Gastrocnemius medialis (tissue), 4 donors: ENCODE data around the gene HSD17B4. TPM values are rescaled to one million over a fixed set of nuclear protein-coding genes. Genes with fewer than 3 reads are reported as not detected.

ENCODE experiments used
- ATAC-seq, 2 donors: fragments of 150-250 bp; one replicate each; pipeline ENCODE4 v1.9.1; 2016
- DNase-seq, 2 donors: peaks; one replicate each; pipeline ENCODE4 v3.0.0-alpha.2; 2019
- H3K27ac ChIP-seq, 4 donors: fragments of 200-600 bp; sonication (generic); 1 replicate in 1 of 4; 2 replicates in 3 of 4; pipeline ENCODE4 v1.5.1; 2016 to 2018; ENCODE audit warnings: mild to moderate bottlenecking in 2 of 4, moderate library complexity in 1 of 4
- H3K27me3 ChIP-seq, 3 donors: fragments of 200-600 bp; sonication (generic) in 2 of 3; 1 replicate in 1 of 3; 2 replicates in 2 of 3; pipeline versions ENCODE4 v1.5.1 to v1.6.0; 2016 to 2019; ENCODE audit warnings: mild to moderate bottlenecking in 1 of 3, moderate library complexity in 1 of 3
- H3K36me3 ChIP-seq, 2 donors: fragments of 200-600 bp; sonication (generic) in 1 of 2; one replicate each; pipeline ENCODE4 v1.5.1; 2017 to 2018
- H3K4me1 ChIP-seq, 2 donors: fragments of 200-600 bp; sonication (generic) in 1 of 2; one replicate each; pipeline ENCODE4 v1.5.1; 2016 to 2017; ENCODE audit warnings: mild to moderate bottlenecking in 2 of 2
- H3K4me3 ChIP-seq, 4 donors: fragments of 200-600 bp; sonication (generic) in 3 of 4; 1 replicate in 1 of 4; 2 replicates in 3 of 4; pipeline ENCODE4 v1.5.1; 2016 to 2019; ENCODE audit warnings: mild to moderate bottlenecking in 2 of 4
- H3K9me3 ChIP-seq, 3 donors: fragments of 200-600 bp; sonication (generic) in 2 of 3; 1 replicate in 1 of 3; 2 replicates in 2 of 3; pipeline ENCODE4 v1.5.1; 2016 to 2019
- POLR2A ChIP-seq, 2 donors: fragments of 450-650 bp; IDR thresholded peaks; one replicate each; pipeline ENCODE4 v1.6.1; 2017; ENCODE audit warnings: antibody characterized with exemption in 2 of 2, mild to moderate bottlenecking in 2 of 2, moderate library complexity in 2 of 2
- in situ Hi-C, 4 donors: fragments of 200-750 bp; cut with MboI; loops; one replicate each; pipeline versions ENCODE4 v1.15.0 to v1.8.0; 2017; ENCODE audit warnings: low sequenced_read_pairs in 4 of 4
- intact Hi-C: fragments of 100-400 bp; cut with DNase I; formaldehyde crosslinking; loops from one replicate; pipeline ENCODE4 v1.15.1; 2023; ENCODE audit warnings: low total_unique reads
- total RNA-seq, 4 donors: library from RNA; depleted of rRNA; stranded (reverse); fragments of >200 nt; gene quantifications; one replicate each; pipeline versions ENCODE4 v1.1.0 to v1.2.3, GENCODE V29; 2016
- TF ChIP-seq, protein P1 (sequence below), 5 experiments: fragments of 450-650 bp in 3 of 5; fragments of 200-600 bp in 2 of 5; sonication (generic) in 2 of 5; IDR thresholded peaks in 4 of 5; conservative IDR thresholded peaks in 1 of 5; 1 replicate in 4 of 5; 2 replicates in 1 of 5; pipeline ENCODE4 v1.5.1; 2016 to 2019; ENCODE audit warnings: antibody characterized with exemption in 5 of 5, mild to moderate bottlenecking in 3 of 5, moderate library complexity in 3 of 5

HSD17B4 gene
- total RNA-seq, 4 donors from 2014 or later = 60.9 to 200 (median 83.1) TPM

DNA sequence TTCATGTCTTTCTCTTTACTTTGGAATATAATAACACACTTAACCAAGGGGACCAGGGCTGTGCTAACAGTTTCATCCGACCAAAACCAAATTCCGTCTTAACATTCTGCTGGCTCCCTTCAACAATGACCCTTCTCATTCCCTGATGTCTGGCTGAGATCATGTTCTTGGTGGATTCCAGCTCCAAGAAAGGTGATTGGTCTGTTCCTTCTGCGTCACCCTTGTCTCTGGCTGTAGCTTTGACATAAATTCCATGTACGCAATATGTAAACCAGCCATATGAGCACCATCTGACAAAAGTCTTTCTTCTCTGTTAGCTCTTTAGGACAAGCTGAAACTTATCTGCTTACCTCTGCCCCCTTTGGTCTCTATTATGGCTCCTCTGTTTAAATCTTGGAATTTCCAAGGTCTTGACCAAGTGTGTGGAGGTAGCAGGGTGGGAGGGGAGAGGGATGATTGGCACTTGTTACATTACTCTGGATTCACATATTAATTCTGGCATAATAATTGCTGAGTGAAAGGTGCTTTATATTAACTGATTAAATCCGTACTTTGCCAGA lies 45.7 kb upstream of the HSD17B4 start:
- Histone ChIP-seq H3K27me3 (no peaks in the 10 kb centered on the region), H3K4me3 (no peak overlapping the region), H3K9me3 (no peaks in the 10 kb centered on the region), H3K4me1 (peaks cover 0 to 2% of the 10 kb centered on the region in 2 donors), H3K36me3 (no peaks in the 10 kb centered on the region), H3K27ac (no peak overlapping the region)
- TF ChIP-seq POLR2A (IDR thresholded peaks at IDR 0.05) = no peak
- TF ChIP-seq, protein P1, sequence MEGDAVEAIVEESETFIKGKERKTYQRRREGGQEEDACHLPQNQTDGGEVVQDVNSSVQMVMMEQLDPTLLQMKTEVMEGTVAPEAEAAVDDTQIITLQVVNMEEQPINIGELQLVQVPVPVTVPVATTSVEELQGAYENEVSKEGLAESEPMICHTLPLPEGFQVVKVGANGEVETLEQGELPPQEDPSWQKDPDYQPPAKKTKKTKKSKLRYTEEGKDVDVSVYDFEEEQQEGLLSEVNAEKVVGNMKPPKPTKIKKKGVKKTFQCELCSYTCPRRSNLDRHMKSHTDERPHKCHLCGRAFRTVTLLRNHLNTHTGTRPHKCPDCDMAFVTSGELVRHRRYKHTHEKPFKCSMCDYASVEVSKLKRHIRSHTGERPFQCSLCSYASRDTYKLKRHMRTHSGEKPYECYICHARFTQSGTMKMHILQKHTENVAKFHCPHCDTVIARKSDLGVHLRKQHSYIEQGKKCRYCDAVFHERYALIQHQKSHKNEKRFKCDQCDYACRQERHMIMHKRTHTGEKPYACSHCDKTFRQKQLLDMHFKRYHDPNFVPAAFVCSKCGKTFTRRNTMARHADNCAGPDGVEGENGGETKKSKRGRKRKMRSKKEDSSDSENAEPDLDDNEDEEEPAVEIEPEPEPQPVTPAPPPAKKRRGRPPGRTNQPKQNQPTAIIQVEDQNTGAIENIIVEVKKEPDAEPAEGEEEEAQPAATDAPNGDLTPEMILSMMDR (IDR thresholded peaks at IDR 0.05 in 4 of 5, conservative IDR thresholded peaks at IDR 0.05 in 1 of 5) = no peak
- ATAC-seq = no peak
- DNase-seq = no peak
- intact Hi-C loops = no loop called here
- in situ Hi-C loops = loop anchor here in 1 of 4 donors (25.0 kb wide), 1 partner anchor 419 kb away; the partner anchor contains the start of gene DTWD2

DNA sequence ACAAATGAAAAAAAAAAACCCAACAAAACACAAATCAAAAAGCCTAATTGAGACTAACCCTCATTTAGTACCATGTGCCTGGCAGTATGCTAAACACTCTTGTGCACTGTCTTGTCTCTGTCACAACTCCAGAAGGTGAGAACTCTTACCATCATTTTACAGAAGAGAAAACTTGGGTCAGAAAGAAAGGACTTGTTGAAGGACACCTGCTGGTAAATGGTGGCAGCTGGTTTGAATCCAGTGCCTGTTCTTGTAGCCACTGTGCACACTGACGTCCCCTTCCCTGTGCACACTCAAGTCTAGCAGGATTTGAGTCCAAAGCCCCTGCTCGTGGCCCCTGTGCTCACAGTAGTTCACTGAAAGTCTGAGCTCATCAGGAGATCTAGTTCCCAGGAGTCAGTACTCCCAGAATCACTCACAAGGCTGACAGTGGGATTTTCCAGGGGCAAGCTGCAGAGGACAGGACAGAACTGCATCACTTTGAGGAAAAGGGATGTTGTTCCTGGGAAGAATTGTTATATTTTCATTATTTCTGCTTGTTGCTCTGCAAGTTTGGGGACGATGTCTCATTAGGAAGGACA lies 43.0 kb upstream of the HSD17B4 start:
- TF ChIP-seq POLR2A (IDR thresholded peaks at IDR 0.05) = no peak
- TF ChIP-seq, protein P1 (IDR thresholded peaks at IDR 0.05 in 4 of 5, conservative IDR thresholded peaks at IDR 0.05 in 1 of 5) = no peak
- Histone ChIP-seq H3K9me3 (no peaks in the 10 kb centered on the region), H3K36me3 (no peaks in the 10 kb centered on the region), H3K4me1 (peaks cover 0 to 5% of the 10 kb centered on the region in 2 donors), H3K4me3 (no peak overlapping the region), H3K27me3 (no peaks in the 10 kb centered on the region), H3K27ac (no peak overlapping the region)
- ATAC-seq = no peak
- in situ Hi-C loops = loop anchor here in 1 of 4 donors (25.0 kb wide), 1 partner anchor 422 kb away; the partner anchor contains the start of gene DTWD2
- no peak for DNase-seq
- intact Hi-C loops = no loop called here

DNA sequence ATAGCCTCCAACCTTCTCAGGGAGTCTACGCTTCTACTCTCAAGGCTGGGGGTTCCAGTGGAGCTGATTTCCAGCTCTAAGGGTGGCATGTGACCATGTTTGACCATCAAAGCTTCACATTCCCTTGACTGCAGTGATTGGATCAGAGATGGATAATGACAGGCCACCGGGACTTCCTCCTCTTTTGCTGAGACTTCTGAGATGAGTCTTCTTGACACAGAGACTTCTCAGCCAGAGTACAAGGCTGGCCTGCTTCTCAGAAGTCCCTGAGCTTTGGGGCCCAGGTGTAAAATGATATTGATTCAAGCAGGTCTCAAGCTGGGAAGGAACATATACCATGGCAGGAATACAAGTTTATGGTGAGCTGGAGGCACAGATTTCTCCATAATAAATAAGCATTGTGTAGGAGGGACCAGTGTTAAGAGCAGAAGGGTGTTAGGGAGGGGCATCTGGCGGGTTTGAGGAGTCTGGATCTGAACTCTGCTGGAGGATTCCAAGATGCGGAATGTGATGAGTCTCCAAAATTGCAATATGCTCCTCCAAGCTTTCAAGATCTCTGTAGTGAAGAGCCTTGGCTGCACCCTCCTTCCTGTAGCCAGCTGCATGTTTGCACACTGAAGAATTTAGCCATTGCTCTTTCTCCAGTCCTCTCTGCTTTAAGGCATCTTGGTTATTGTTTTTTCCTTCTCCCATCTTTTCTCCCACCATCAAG lies 41.7 kb upstream of the HSD17B4 start:
- no peak overlapping the region for H3K27ac ChIP-seq
- H3K4me3 ChIP-seq = no peak overlapping the region
- ATAC-seq = no peak
- H3K27me3 ChIP-seq = no peaks in the 10 kb centered on the region
- no peak for DNase-seq
- no peaks in the 10 kb centered on the region for H3K36me3 ChIP-seq
- H3K9me3 ChIP-seq = no peaks in the 10 kb centered on the region
- intact Hi-C loops (loop anchor here (5.0 kb wide), 1 partner anchor 143 kb away; no protein-coding TSS in a partner anchor), in situ Hi-C loops (loop anchor here (5.0 to 25.0 kb wide), 3 partner anchors 423 to 426 kb away; partner anchors contain the start of gene DTWD2 (in 4 of the 4))
- peaks cover 0 to 5% of the 10 kb centered on the region in 2 donors for H3K4me1 ChIP-seq
- TF ChIP-seq, protein P1 (IDR thresholded peaks at IDR 0.05 in 4 of 5, conservative IDR thresholded peaks at IDR 0.05 in 1 of 5) = no peak
- TF ChIP-seq POLR2A (IDR thresholded peaks at IDR 0.05) = no peak

DNA sequence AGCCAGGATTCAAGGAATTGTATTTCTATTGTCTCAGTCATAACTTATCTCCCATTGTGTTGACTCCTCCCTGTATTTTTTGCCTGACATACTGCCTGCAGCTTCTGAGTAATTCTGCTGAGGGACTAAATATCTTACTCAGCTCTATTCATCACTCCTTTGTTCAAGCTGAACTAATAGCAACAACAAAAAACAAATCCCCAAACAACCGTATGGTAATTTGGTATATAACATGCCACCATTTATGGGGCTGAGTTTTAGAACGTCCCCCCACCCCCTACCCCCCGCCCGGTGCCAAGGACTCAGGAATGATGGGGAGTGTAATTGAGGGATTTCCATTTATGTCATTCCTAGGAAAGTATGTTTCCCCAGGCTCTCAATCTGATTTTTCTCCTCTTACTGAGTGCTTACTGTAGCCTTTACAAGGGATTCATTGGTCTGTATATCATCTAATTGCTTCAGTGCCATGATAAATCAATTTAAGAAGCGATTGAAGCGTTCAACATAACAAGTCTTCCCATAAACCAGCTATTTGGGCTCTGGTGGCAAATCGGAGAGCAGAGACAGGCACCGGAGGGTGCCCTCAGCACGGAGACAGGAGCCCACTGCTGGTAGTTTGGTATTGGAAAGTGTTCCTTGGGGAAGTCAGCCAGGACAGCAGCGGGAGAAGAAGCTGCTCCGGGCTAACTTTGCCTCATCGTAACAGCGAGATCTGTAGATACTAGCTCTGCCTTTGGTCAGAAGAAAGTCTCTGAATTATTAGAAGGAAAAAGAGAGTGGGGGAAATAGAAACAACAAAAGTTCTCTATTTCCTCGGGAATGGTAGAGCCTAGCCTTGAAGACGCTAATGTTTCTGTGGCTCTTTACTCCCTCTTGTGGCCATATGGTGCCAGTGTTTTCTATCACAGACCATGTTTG lies 40.7 kb upstream of the HSD17B4 start:
- no peaks in the 10 kb centered on the region for H3K36me3 ChIP-seq
- H3K4me3 ChIP-seq = peak overlapping the region; percentile 59 to 67 (median 62)
- H3K4me1 ChIP-seq = peaks cover 0 to 5% of the 10 kb centered on the region in 2 donors
- TF ChIP-seq, protein P1 (IDR thresholded peaks at IDR 0.05 in 4 of 5, conservative IDR thresholded peaks at IDR 0.05 in 1 of 5) = peak; percentile 82 to 93 (median 83)
- no peak for TF ChIP-seq POLR2A (IDR thresholded peaks at IDR 0.05)
- H3K27me3 ChIP-seq = no peaks in the 10 kb centered on the region
- intact Hi-C loops (loop anchor here (1.0 to 5.0 kb wide), 2 partner anchors 144 to 423 kb away; partner anchors contain the start of gene DTWD2), in situ Hi-C loops (loop anchor here (5.0 to 25.0 kb wide), 3 partner anchors 424 to 427 kb away; partner anchors contain the start of gene DTWD2 (in 4 of the 4))
- ATAC-seq (peak; percentile 91 to 99), DNase-seq (peak; percentile 7 to 29)
- no peaks in the 10 kb centered on the region for H3K9me3 ChIP-seq
- peak overlapping the region in 2 of 4 donors; percentile 10 to 38 for H3K27ac ChIP-seq
